ENCODE measurements around the gene DYRK1A. TPM values are rescaled to one million over a fixed set of nuclear protein-coding genes. Genes with fewer than 3 reads are reported as not detected.

Gene DYRK1A
- total and polyA plus RNA-seq, 10 of the 15 experiments (the other 5 are each of a cell fraction or from before 2014, with no cell fraction given), result 2.4 to 68.6 (median 30.7) TPM

DNA sequence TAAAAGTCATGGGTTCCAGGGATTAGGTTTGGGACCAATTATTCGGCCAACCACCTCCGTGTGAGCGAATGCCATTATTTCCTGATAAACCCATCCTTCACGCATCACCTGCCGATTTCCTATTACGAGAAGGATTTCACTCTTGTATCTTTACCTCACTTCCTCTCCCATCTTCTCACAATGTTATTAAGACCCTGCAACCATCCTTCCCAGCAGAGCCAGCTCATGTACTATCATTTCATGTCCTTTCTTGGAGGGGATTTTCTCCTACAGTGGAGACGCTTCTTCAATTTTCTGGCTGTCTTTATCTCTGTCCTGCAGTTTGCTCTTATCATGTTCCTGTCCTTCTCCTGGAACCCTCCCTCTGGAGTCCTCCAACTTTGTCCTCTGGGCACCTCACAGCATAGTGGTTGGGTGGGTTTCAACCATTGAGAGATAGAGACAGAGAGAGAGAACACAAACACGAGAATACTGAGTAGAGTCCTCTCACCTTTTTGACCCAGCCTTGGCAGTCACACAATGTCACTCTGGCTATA, 192.2 kb downstream of the DYRK1A start:
- ChIA-PET SMC1A (ENCODE audit: uncharacterized antibody, unreplicated experiment) (no interaction called here), RAD21 (ENCODE audit: unreplicated experiment) (no interaction called here), POLR2A (no interaction called here), CTCF (no interaction called here)
- DNase-seq (ENCODE audit: low read depth, low spot score), result no peak
- in situ Hi-C loops (cut with MboI), result no loop called here
- H2AFZ ChIP-seq (ENCODE audit: control insufficient read depth, low read depth, low read length), result no peak overlapping the region
- H3K9ac ChIP-seq (ENCODE audit: control insufficient read depth, insufficient read depth, low read length), result no peak overlapping the region
- no peak overlapping the region for H3K4me2 ChIP-seq (ENCODE audit: control insufficient read depth, insufficient read depth)
- peaks cover 16% of the 10 kb centered on the region for H3K4me1 ChIP-seq (ENCODE audit: control insufficient read depth, insufficient read depth, low read length)
- intact Hi-C loops (cut with micrococcal nuclease; ENCODE audit: unreplicated experiment), result no loop called here
- no peaks in the 10 kb centered on the region; the same call in 2 of the 3 replicates for H3K9me3 ChIP-seq (replicated peaks; ENCODE audit: control insufficient read depth, insufficient read depth, low read length)
- BruUV-seq (replicated peaks), result no TSS peak
- FAIRE-seq, result no peak
- no peaks in the 10 kb centered on the region for H3K27me3 ChIP-seq (replicated peaks in 1 of 2; ENCODE audit: control insufficient read depth in 2 of 2, insufficient read depth in 2 of 2, low read length in 1 of 2)
- H3K36me3 ChIP-seq (ENCODE audit: control insufficient read depth in 2 of 2, insufficient read depth in 2 of 2, low read length in 1 of 2), result no peaks in the 10 kb centered on the region
- peaks cover 6% of the 10 kb centered on the region; the same call in 1 of the 2 replicates for H3K79me2 ChIP-seq (ENCODE audit: control insufficient read depth, insufficient read depth, low read length)
- H3K4me3 ChIP-seq, result no peak overlapping the region
- 78% methylated on average over 8 of the region's 8 CpGs for WGBS (ENCODE audit: insufficient coverage, insufficient replicate concordance, low lambda C conversion rate, missing lambda C conversion rate)
- H4K20me1 ChIP-seq (ENCODE audit: control insufficient read depth, insufficient read depth), result no peaks in the 10 kb centered on the region
- no peak for ATAC-seq
- H3K27ac ChIP-seq (ENCODE audit: control insufficient read depth, insufficient read depth), result no peak overlapping the region
- TF ChIP-seq, protein P1, sequence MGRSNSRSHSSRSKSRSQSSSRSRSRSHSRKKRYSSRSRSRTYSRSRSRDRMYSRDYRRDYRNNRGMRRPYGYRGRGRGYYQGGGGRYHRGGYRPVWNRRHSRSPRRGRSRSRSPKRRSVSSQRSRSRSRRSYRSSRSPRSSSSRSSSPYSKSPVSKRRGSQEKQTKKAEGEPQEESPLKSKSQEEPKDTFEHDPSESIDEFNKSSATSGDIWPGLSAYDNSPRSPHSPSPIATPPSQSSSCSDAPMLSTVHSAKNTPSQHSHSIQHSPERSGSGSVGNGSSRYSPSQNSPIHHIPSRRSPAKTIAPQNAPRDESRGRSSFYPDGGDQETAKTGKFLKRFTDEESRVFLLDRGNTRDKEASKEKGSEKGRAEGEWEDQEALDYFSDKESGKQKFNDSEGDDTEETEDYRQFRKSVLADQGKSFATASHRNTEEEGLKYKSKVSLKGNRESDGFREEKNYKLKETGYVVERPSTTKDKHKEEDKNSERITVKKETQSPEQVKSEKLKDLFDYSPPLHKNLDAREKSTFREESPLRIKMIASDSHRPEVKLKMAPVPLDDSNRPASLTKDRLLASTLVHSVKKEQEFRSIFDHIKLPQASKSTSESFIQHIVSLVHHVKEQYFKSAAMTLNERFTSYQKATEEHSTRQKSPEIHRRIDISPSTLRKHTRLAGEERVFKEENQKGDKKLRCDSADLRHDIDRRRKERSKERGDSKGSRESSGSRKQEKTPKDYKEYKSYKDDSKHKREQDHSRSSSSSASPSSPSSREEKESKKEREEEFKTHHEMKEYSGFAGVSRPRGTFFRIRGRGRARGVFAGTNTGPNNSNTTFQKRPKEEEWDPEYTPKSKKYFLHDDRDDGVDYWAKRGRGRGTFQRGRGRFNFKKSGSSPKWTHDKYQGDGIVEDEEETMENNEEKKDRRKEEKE (IDR thresholded peaks at IDR 0.05), result no peak
- no peak for TF ChIP-seq NR2C2 (IDR thresholded peaks at IDR 0.05; ENCODE audit: borderline replicate concordance, control insufficient read depth, insufficient read length, low read depth)
- TF ChIP-seq PBX3 (IDR thresholded peaks at IDR 0.05; ENCODE audit: insufficient replicate concordance, low read depth, low read length), result no peak
- no peak for TF ChIP-seq SMC3 (IDR thresholded peaks at IDR 0.05; ENCODE audit: borderline replicate concordance, low read length)
- TF ChIP-seq, protein P2, sequence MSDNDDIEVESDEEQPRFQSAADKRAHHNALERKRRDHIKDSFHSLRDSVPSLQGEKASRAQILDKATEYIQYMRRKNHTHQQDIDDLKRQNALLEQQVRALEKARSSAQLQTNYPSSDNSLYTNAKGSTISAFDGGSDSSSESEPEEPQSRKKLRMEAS (IDR thresholded peaks at IDR 0.05; ENCODE audit: low read depth, low read length), result no peak
- TF ChIP-seq MYB (IDR thresholded peaks at IDR 0.05; ENCODE audit: borderline replicate concordance, low read depth, low read length), result no peak
- no peak for TF ChIP-seq JUNB (IDR thresholded peaks at IDR 0.05)
- TF ChIP-seq NR2C1 (IDR thresholded peaks at IDR 0.05), result no peak
- TF ChIP-seq, protein P3, sequence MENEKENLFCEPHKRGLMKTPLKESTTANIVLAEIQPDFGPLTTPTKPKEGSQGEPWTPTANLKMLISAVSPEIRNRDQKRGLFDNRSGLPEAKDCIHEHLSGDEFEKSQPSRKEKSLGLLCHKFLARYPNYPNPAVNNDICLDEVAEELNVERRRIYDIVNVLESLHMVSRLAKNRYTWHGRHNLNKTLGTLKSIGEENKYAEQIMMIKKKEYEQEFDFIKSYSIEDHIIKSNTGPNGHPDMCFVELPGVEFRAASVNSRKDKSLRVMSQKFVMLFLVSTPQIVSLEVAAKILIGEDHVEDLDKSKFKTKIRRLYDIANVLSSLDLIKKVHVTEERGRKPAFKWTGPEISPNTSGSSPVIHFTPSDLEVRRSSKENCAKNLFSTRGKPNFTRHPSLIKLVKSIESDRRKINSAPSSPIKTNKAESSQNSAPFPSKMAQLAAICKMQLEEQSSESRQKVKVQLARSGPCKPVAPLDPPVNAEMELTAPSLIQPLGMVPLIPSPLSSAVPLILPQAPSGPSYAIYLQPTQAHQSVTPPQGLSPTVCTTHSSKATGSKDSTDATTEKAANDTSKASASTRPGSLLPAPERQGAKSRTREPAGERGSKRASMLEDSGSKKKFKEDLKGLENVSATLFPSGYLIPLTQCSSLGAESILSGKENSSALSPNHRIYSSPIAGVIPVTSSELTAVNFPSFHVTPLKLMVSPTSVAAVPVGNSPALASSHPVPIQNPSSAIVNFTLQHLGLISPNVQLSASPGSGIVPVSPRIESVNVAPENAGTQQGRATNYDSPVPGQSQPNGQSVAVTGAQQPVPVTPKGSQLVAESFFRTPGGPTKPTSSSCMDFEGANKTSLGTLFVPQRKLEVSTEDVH (IDR thresholded peaks at IDR 0.05; ENCODE audit: low read depth, partially characterized antibody), result no peak
- no peak for TF ChIP-seq POLR2AphosphoS2 (IDR thresholded peaks at IDR 0.05; ENCODE audit: low read depth, low read length)
- TF ChIP-seq KLF5 (IDR thresholded peaks at IDR 0.05; ENCODE audit: partially characterized antibody), result no peak
- no peak for TF ChIP-seq MEF2B (IDR thresholded peaks at IDR 0.05; ENCODE audit: partially characterized antibody, poor library complexity, severe bottlenecking)
- no peak for TF ChIP-seq EP300 (IDR thresholded peaks at IDR 0.05; ENCODE audit: borderline replicate concordance in 1 of 2, control insufficient read depth in 1 of 2, low read depth in 2 of 2, low read length in 2 of 2)

Data from GM12878 (cell line).